Tibial artery (tissue), 4 donors: ENCODE results near the gene CLEC10A.
"Not testable (repeated sequence)": the region's sequence is repeated elsewhere in the genome, so short reads cannot be mapped to it uniquely, and the experiment has no call there.

Experiments
- DNase-seq, 2 donors: peaks; one replicate each; pipeline ENCODE4 v3.0.0-alpha.2; 2019
- H3K27ac ChIP-seq, 2 donors: fragments of 200-600 bp; sonication (generic) in 1 of 2; 1 replicate in 1 of 2; 2 replicates in 1 of 2; pipeline ENCODE4 v1.5.1; 2018 to 2019; ENCODE audit warnings: mild to moderate bottlenecking in 1 of 2
- H3K27me3 ChIP-seq, 2 donors: fragments of 200-600 bp; sonication (generic) in 1 of 2; one replicate each; pipeline versions ENCODE4 v1.5.1 to v1.6.0; 2016 to 2019
- H3K36me3 ChIP-seq, 3 donors: fragments of 200-600 bp; sonication (generic) in 2 of 3; one replicate each; pipeline ENCODE4 v1.5.1; 2016 to 2019; ENCODE audit warnings: mild to moderate bottlenecking in 2 of 3
- H3K4me1 ChIP-seq, 4 donors: fragments of 200-600 bp; sonication (generic) in 2 of 4; 1 replicate in 3 of 4; 2 replicates in 1 of 4; pipeline ENCODE4 v1.5.1; 2016 to 2019
- H3K4me3 ChIP-seq, 2 donors: fragments of 200-600 bp; sonication (generic) in 1 of 2; 1 replicate in 1 of 2; 2 replicates in 1 of 2; pipeline ENCODE4 v1.5.1; 2018 to 2019; ENCODE audit warnings: mild to moderate bottlenecking in 2 of 2
- H3K9me3 ChIP-seq, 3 donors: fragments of 200-600 bp; sonication (generic) in 1 of 3; one replicate each; pipeline ENCODE4 v1.5.1; 2016 to 2019
- CTCF ChIP-seq, 2 experiments: fragments of 200-600 bp in 1 of 2; fragments of 450-650 bp in 1 of 2; IDR thresholded peaks; one replicate each; pipeline ENCODE4 v1.5.1; 2017 to 2019; ENCODE audit warnings: antibody characterized with exemption in 2 of 2, mild to moderate bottlenecking in 1 of 2, moderate library complexity in 1 of 2
- intact Hi-C: fragments of 100-400 bp; cut with DNase I; formaldehyde crosslinking; loops from one replicate; pipeline ENCODE4 v1.15.0; 2023; ENCODE audit warnings: low total_unique reads

The CLEC10A gene

DNA sequence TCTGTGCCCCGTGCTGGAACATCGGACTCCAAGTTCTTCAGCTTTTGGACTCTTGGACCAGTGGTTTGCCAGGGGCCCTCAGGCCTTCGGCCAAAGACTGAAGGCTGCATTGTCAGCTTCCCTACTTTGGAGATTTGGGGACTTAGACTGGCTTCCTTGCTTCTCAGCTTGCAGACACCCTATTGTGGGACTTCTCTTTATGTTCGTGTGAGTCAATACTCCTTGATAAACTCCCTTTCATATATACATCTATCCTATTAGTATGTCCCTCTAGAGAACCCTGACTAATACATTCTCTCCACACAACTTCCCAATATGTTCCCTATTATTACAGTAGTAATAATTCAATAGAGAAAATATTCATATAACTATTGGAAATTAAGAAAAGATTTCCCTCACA lies 43.8 kb upstream of the CLEC10A start:
- DNase-seq: no peak
- Histone ChIP-seq H3K9me3 (no peaks in the 10 kb centered on the region), H3K4me3 (no peak overlapping the region), H3K27ac (no peak overlapping the region), H3K4me1 (peaks cover 0 to 12% (median 4%) of the 10 kb centered on the region in 4 donors), H3K27me3 (peaks cover 0 to 29% of the 10 kb centered on the region in 2 donors), H3K36me3 (no peaks in the 10 kb centered on the region)
- intact Hi-C loops: no loop called here
- TF ChIP-seq CTCF (IDR thresholded peaks at IDR 0.05): no peak

DNA sequence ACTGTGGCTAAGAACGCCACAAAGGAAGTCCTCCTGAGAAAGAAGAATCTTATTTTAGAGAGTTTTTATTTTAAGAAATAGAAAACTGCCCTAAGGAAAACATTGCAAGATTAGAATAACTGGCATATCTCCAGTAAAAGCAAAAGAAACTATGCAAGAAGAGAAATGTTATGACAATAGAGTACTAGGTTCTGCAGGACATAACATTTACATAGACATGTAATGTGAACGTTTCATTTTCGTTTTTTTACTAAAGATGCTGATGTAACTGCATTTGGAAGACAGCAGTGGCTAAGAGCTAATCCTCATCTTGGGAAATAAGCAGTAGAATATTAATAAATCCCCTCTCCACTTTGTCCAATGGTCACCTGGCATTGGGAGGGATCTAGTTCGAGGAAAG lies 42.3 kb upstream of the CLEC10A start:
- intact Hi-C loops: no loop called here

GRCh38 chr17:7120635-7121034 lies 40.6 kb upstream of the CLEC10A start:
- H3K4me3 ChIP-seq, intact Hi-C loops, H3K27ac ChIP-seq, H3K9me3 ChIP-seq, H3K36me3 ChIP-seq: not testable (repeated sequence)
- Histone ChIP-seq H3K27me3 (peaks cover 0 to 32% of the 10 kb centered on the region in 2 donors), H3K4me1 (peaks cover 0 to 12% (median 4%) of the 10 kb centered on the region in 4 donors)
- DNase-seq: peak in 1 of 2 donors; percentile 39

More for the DNA sequence above, 42.3 kb upstream of the CLEC10A start:
- no peak for TF ChIP-seq CTCF (IDR thresholded peaks at IDR 0.05)
- no peak overlapping the region for H3K4me3 ChIP-seq
- no peak overlapping the region for H3K27ac ChIP-seq
- H3K27me3 ChIP-seq: peaks cover 0 to 30% of the 10 kb centered on the region in 2 donors
- peaks cover 0 to 2% (median 0%) of the 10 kb centered on the region in 3 donors for H3K9me3 ChIP-seq
- no peaks in the 10 kb centered on the region for H3K36me3 ChIP-seq
- H3K4me1 ChIP-seq: peaks cover 0 to 12% (median 4%) of the 10 kb centered on the region in 4 donors
- no peak for DNase-seq

DNA sequence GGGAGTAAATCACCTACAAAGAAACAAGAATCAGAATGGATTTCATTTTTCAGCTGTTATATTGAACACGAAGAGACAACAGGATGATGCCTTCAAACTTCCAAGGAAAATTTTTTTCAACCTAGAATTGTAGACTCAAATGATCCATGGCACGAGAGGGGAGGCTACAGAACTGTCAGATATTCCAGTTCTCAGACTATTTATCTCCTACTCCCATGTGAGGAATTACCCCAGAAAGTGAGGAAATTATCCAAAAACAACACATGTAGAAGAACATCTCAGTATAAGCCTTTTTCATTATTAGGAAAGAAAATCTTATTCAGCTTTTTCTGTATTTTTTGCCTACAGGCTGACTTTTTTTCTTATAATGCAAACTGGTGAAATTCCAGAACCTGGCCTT lies 40.1 kb upstream of the CLEC10A start:
- Histone ChIP-seq H3K27me3 (peaks cover 0 to 32% of the 10 kb centered on the region in 2 donors), H3K27ac (no peak overlapping the region), H3K4me1 (peaks cover 0 to 12% (median 4%) of the 10 kb centered on the region in 4 donors), H3K36me3 (no peaks in the 10 kb centered on the region), H3K9me3 (peaks cover 0 to 5% (median 0%) of the 10 kb centered on the region in 3 donors), H3K4me3 (no peak overlapping the region)
- TF ChIP-seq CTCF (IDR thresholded peaks at IDR 0.05): no peak
- intact Hi-C loops: no loop called here
- DNase-seq: no peak

DNA sequence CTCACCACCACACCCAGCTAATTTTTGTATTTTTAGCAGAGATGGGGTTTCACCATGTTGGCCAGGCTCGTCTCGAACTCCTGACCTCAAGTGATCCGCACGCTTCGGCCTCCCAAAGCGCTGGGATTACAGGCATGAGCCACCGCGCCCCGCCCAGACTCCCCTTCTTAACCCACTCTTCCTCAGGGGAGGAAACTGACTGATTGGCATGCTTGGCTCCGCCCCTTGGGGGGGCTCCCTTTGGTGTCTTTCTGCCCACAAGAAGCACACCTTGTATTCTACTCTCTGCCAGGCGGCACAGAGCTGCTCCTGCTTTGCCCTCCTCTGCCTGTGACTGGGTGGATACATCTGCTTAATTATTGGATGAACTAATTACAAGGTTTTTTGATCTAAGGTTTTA lies 39.3 kb upstream of the CLEC10A start:
- intact Hi-C loops: no loop called here

More for the DNA sequence above, 39.3 kb upstream of the CLEC10A start:
- Histone ChIP-seq H3K9me3 (peaks cover 0 to 5% (median 0%) of the 10 kb centered on the region in 3 donors), H3K4me1 (peaks cover 0 to 12% (median 4%) of the 10 kb centered on the region in 4 donors), H3K4me3 (no peak overlapping the region), H3K27me3 (peaks cover 0 to 32% of the 10 kb centered on the region in 2 donors), H3K27ac (no peak overlapping the region), H3K36me3 (no peaks in the 10 kb centered on the region)
- TF ChIP-seq CTCF (IDR thresholded peaks at IDR 0.05): no peak
- DNase-seq: no peak
